ENCODE results near the gene THNSL1.
"Not testable (repeated sequence)": the region's sequence is repeated elsewhere in the genome, so short reads cannot be mapped to it uniquely, and the experiment has no call there.

The THNSL1 gene

GRCh38 chr10:25016376-25017153 lies at the start of gene THNSL1:
TSS of gene THNSL1 (plus strand) at chr10:25016612. CDS start at chr10:25023224, 6,612 bp downstream.
- DNase-seq: peak; percentile 82

- DNase-seq: no peak
Observed at GRCh38 chr10:24966962-24967481, 49.4 kb upstream of the THNSL1 start.

- no peak for DNase-seq
Observed at GRCh38 chr10:24968349-24968748, 48.1 kb upstream of the THNSL1 start.

- DNase-seq: not testable (repeated sequence)
Observed at GRCh38 chr10:24968951-24969350, 47.5 kb upstream of the THNSL1 start.

GRCh38 chr10:24969841-24970281 lies 46.6 kb upstream of the THNSL1 start:
- DNase-seq: no peak

- no peak for DNase-seq
Observed at GRCh38 chr10:24971374-24971773, 45.0 kb upstream of the THNSL1 start.

GRCh38 chr10:24973163-24973562 lies 43.2 kb upstream of the THNSL1 start:
- no peak for DNase-seq

- DNase-seq: no peak
Observed at GRCh38 chr10:24974976-24975375, 41.4 kb upstream of the THNSL1 start.

GRCh38 chr10:24979685-24980084 lies 36.7 kb upstream of the THNSL1 start:
- no peak for DNase-seq

GRCh38 chr10:24981161-24981710 lies 35.2 kb upstream of the THNSL1 start:
- no peak for DNase-seq

- no peak for DNase-seq
Observed at GRCh38 chr10:24982319-24983112, 33.9 kb upstream of the THNSL1 start.

GRCh38 chr10:24983130-24983529 lies 33.3 kb upstream of the THNSL1 start:
- no peak for DNase-seq

GRCh38 chr10:24983946-24984345 lies 32.5 kb upstream of the THNSL1 start:
- no peak for DNase-seq

GRCh38 chr10:24984906-24985305 lies 31.5 kb upstream of the THNSL1 start:
- no peak for DNase-seq

GRCh38 chr10:24988831-24989640 lies 27.4 kb upstream of the THNSL1 start:
- DNase-seq: no peak

- no peak for DNase-seq
Observed at GRCh38 chr10:24989867-24990266, 26.5 kb upstream of the THNSL1 start.

GRCh38 chr10:24991298-24991697 lies 25.1 kb upstream of the THNSL1 start:
- DNase-seq: no peak

- DNase-seq: no peak
Observed at GRCh38 chr10:24992512-24993133, 23.8 kb upstream of the THNSL1 start.

GRCh38 chr10:24993237-24993958 lies 23.0 kb upstream of the THNSL1 start:
- no peak for DNase-seq

- no peak for DNase-seq
Observed at GRCh38 chr10:24995072-24995471, 21.3 kb upstream of the THNSL1 start.

GRCh38 chr10:24998044-24998443 lies 18.4 kb upstream of the THNSL1 start:
- DNase-seq: no peak

Measured in NCI-H510A (cell line).